ENCODE results near the gene HSPA1L. TPM values are rescaled to one million over a fixed set of nuclear protein-coding genes. Genes with fewer than 3 reads are reported as not detected.

The HSPA1L gene
- total and polyA plus RNA-seq, 2 experiments from 2014 or later, result 0.44 to 0.83 TPM

DNA sequence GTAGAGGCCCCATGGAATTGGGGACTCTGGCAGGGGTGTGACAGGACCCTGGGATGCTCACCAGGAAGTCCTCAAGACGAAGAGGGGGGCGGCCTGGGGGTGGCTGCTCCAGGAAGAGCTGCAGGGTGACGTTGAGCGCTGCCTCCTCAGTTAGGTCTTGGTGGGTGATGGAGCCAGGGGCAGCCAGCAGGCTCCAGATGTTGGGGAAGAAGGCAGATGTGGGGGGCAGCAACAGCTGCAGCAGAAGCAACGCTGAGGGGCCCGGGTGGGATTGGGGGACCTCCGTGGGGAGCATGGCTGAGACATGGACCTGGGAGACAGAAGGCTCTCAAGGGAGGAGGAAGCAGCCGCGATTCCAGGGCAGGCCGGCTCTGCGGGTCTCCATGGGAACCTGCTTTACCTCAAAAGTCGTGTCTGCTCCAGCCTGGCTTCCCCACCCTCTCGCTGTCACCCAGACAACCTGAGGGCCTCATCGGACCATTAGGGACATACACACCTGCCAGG, 38.5 kb downstream of the HSPA1L start:
- H3K79me2 ChIP-seq (replicated peaks; ENCODE audit: insufficient read depth), result no peaks in the 10 kb centered on the region
- H3K36me3 Mint-ChIP-seq (ENCODE audit: low read depth), result peaks cover 23% of the 10 kb centered on the region
- DNase-seq (ENCODE audit: low spot score) (peak; percentile 28), ATAC-seq (peak; percentile 14)
- H4K20me1 ChIP-seq (replicated peaks; ENCODE audit: insufficient read depth), result no peaks in the 10 kb centered on the region; the same call in 1 of the 2 replicates
- peaks cover 24% of the 10 kb centered on the region for H3K27me3 Mint-ChIP-seq (ENCODE audit: insufficient read depth, low read depth, poor library complexity)
- no peaks in the 10 kb centered on the region for H3K4me1 Mint-ChIP-seq
- H3K4me2 ChIP-seq, result 0 out of 2 replicates have a peak overlapping the region, but pooled peaks have one; percentile 20
- H3K36me3 ChIP-seq (ENCODE audit: insufficient read depth), result no peaks in the 10 kb centered on the region
- no peak overlapping the region for H2AFZ ChIP-seq
- 0 out of 2 replicates have a peak overlapping the region, but pooled peaks have one; percentile 72 for H3K27ac ChIP-seq (ENCODE audit: low read depth)
- no peak for TF ChIP-seq ETS1 (IDR thresholded peaks at IDR 0.05)
- no peak for TF ChIP-seq ZNF331 (CRISPR knock-in tag; IDR thresholded peaks at IDR 0.05; ENCODE audit: low read depth)
- no peak for TF ChIP-seq EZH2phosphoT487 (IDR thresholded peaks at IDR 0.05; ENCODE audit: unreplicated experiment)
- TF ChIP-seq CTCF (conservative IDR thresholded peaks at IDR 0.05; ENCODE audit: low read depth in 2 of 2), result no peak
- no peak for TF ChIP-seq JUNB (IDR thresholded peaks at IDR 0.05; ENCODE audit: unreplicated experiment)
- TF ChIP-seq EZH2 (IDR thresholded peaks at IDR 0.05; ENCODE audit: low read depth, unreplicated experiment), result no peak
- no peak for TF ChIP-seq NANOG (IDR thresholded peaks at IDR 0.05; ENCODE audit: borderline replicate concordance)
- no peak for TF ChIP-seq POLR2AphosphoS5 (IDR thresholded peaks at IDR 0.05; ENCODE audit: low read depth)
- no peak for TF ChIP-seq ZNF114 (CRISPR knock-in tag; IDR thresholded peaks at IDR 0.05)
- no peak for TF ChIP-seq CREB1 (CRISPR knock-in tag; IDR thresholded peaks at IDR 0.05; ENCODE audit: low read depth)
- TF ChIP-seq, protein P1, sequence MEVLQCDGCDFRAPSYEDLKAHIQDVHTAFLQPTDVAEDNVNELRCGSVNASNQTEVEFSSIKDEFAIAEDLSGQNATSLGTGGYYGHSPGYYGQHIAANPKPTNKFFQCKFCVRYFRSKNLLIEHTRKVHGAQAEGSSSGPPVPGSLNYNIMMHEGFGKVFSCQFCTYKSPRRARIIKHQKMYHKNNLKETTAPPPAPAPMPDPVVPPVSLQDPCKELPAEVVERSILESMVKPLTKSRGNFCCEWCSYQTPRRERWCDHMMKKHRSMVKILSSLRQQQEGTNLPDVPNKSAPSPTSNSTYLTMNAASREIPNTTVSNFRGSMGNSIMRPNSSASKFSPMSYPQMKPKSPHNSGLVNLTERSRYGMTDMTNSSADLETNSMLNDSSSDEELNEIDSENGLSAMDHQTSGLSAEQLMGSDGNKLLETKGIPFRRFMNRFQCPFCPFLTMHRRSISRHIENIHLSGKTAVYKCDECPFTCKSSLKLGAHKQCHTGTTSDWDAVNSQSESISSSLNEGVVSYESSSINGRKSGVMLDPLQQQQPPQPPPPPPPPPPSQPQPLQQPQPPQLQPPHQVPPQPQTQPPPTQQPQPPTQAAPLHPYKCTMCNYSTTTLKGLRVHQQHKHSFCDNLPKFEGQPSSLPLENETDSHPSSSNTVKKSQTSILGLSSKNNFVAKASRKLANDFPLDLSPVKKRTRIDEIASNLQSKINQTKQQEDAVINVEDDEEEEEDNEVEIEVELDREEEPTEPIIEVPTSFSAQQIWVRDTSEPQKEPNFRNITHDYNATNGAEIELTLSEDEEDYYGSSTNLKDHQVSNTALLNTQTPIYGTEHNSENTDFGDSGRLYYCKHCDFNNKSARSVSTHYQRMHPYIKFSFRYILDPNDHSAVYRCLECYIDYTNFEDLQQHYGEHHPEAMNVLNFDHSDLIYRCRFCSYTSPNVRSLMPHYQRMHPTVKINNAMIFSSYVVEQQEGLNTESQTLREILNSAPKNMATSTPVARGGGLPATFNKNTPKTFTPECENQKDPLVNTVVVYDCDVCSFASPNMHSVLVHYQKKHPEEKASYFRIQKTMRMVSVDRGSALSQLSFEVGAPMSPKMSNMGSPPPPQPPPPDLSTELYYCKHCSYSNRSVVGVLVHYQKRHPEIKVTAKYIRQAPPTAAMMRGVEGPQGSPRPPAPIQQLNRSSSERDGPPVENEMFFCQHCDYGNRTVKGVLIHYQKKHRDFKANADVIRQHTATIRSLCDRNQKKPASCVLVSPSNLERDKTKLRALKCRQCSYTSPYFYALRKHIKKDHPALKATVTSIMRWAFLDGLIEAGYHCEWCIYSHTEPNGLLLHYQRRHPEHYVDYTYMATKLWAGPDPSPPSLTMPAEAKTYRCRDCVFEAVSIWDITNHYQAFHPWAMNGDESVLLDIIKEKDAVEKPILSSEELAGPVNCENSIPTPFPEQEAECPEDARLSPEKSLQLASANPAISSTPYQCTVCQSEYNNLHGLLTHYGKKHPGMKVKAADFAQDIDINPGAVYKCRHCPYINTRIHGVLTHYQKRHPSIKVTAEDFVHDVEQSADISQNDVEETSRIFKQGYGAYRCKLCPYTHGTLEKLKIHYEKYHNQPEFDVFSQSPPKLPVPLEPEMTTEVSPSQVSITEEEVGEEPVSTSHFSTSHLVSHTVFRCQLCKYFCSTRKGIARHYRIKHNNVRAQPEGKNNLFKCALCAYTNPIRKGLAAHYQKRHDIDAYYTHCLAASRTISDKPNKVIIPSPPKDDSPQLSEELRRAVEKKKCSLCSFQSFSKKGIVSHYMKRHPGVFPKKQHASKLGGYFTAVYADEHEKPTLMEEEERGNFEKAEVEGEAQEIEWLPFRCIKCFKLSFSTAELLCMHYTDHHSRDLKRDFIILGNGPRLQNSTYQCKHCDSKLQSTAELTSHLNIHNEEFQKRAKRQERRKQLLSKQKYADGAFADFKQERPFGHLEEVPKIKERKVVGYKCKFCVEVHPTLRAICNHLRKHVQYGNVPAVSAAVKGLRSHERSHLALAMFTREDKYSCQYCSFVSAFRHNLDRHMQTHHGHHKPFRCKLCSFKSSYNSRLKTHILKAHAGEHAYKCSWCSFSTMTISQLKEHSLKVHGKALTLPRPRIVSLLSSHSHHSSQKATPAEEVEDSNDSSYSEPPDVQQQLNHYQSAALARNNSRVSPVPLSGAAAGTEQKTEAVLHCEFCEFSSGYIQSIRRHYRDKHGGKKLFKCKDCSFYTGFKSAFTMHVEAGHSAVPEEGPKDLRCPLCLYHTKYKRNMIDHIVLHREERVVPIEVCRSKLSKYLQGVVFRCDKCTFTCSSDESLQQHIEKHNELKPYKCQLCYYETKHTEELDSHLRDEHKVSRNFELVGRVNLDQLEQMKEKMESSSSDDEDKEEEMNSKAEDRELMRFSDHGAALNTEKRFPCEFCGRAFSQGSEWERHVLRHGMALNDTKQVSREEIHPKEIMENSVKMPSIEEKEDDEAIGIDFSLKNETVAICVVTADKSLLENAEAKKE (CRISPR knock-in tag; IDR thresholded peaks at IDR 0.05), result no peak
- TF ChIP-seq STAT1 (IDR thresholded peaks at IDR 0.05; ENCODE audit: unreplicated experiment), result no peak
- TF ChIP-seq REST (IDR thresholded peaks at IDR 0.05; ENCODE audit: unreplicated experiment), result no peak
- no peaks in the 10 kb centered on the region for H3K9me3 Mint-ChIP-seq
- H3F3A ChIP-seq (replicated peaks; ENCODE audit: low read depth), result peaks cover 4% of the 10 kb centered on the region; the same call in 1 of the 2 replicates
- no peaks in the 10 kb centered on the region for H3K27me3 ChIP-seq (ENCODE audit: insufficient read depth)
- H3K4me3 ChIP-seq, result no peak overlapping the region
- H3K4me3 Mint-ChIP-seq, result no peak overlapping the region
- 0 out of 2 replicates have a peak overlapping the region, but pooled peaks have one; percentile 45 for H3K27ac Mint-ChIP-seq
- no peaks in the 10 kb centered on the region for H3K9me2 ChIP-seq (ENCODE audit: insufficient read depth)
- no peaks in the 10 kb centered on the region for H3K4me1 ChIP-seq (ENCODE audit: insufficient read depth)

All from GM23338 (cell line).